GM19193 (cell line): ENCODE data around the gene MICAL3.

Experiments used
- POLR2A ChIP-seq: IDR thresholded peaks from 4 replicates; pipeline ENCODE4 v1.6.1; 2011; ENCODE audit not compliant: insufficient read depth, insufficient read length; ENCODE audit errors: extremely low read depth

MICAL3 gene

GRCh38 chr22:17870407-17870806, 154.0 kb downstream of the MICAL3 start:
- TF ChIP-seq POLR2A = no peak

DNA sequence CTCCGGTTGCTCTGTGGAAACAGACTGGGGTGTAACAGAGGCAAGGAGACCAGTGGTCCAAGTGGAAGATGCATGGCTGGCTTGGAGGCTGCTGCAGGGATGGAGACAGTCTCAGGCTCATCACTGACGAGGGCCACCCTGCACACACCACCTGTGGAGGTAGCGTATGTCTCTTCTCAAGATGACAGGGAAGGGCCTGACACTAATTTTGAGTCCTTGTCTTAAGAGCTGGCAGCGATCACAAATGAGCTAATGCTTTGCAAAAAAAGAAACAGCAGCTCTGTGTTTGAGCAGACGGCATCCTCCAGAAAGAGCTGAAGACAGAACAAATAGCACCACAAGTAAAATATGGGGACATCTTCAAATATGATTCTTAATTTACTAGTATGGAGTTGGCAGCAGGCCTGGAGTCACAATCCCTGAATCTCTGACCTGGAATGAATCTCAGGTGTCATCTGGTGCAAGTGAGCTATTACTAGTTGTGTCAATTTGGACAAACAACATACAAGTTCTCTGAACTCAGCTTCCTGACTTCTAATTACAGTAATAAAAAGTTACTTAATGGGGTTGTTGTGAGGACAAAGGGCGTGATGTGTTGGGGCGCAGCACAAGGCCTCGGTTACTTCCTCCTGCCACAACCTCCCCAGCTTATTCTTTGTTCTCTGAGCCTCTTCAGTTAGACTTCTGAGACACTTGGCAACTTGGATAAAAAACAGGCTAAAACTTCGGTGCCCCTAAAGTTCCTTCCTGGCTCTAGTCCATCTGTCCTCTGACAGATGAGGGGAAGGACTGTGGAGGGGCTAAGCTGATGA, 154.9 kb downstream of the MICAL3 start:
- TF ChIP-seq POLR2A = no peak

DNA sequence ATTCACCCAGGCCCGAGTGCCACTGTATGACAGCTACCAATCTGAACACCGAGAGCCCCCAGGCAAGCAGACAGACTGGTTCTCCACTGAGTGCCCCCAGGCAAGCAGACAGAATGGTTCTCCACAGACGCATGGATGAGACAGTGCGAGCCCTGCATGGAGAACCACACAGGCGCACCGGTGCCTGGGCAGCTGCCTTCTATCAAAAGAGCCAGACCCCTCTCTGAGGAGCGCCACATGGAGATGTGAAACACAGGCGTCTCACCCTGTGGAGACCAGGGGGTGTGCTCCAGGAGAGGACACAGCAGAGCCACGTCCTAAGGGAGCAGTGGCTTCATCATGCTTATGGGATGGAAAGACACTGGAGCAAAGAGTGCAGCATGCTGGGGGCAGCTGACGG, 155.6 kb downstream of the MICAL3 start:
- TF ChIP-seq POLR2A = no peak

DNA sequence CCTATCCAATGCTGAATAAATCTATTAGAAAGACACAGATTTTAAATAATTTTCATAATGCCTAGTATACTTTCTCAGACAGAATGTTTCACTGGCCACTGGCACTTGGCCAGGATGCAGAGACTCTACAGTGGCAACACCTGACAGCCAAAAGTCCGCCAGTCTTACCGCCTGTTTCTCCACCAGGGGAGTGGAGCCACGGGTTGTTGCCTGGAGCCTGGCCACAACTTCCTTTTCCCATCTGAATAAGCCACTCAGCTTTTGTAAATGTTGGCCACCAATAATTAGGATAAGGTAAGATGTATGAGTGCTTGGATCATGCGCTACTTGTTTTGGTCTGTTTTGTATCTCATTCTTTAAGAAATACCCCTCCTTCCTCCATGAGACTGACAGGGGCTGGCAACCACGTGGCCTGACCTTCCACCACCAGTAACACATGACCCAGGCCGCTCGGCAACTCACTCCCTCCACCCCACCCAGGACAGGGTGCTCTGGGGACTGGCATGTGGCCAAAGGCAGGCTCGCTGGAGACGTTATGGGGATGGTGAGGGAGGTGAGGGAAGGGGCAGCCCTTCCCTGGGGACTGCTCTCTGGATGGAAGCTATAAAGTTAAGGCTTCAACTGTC, 157.1 kb downstream of the MICAL3 start:
- no peak for TF ChIP-seq POLR2A

- no peak for TF ChIP-seq POLR2A
Observed at GRCh38 chr22:17866621-17867020, 157.7 kb downstream of the MICAL3 start.

GRCh38 chr22:17866127-17866526, 158.2 kb downstream of the MICAL3 start:
- no peak for TF ChIP-seq POLR2A

DNA sequence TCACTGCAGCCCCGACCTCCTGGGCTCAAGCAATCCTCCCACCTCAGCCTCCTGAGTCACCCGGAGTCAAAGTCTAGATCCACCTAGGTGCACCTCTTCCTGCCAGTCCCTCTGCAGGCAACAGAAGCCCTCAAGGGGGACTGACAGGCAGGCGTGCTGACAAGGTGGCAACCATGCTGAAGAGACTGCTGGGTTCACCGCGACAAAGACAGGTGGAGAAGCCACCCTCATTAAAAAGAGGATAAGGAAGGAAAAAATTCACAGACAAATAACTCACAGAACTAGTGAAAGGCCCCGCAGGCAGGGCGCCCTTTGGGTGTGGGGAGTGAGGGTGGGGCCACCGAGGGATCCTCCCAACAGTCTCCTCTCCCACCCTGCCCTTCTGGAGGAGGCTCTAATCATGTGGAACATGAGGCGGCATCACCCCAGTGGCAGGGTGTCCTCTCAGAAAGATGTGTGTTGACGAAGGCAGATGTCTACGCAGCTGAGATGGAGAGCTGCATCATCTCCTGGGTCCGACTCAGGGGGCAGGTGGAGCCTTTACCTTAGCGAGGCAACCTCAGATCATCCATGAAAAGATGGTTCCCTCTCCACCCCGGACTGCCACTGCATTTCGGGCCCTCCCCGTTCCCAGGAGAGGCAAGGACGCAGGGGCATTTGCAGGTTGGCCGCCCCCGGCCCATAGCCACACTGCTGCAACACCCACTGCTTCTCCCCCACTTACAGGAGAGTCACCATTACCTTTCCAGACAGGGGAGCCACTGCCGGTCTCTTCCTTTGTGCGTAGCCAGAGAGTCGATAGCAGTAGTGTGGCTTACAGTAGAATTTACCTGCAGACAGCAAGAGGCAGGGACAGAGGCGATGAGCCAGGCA, 158.9 kb downstream of the MICAL3 start:
- TF ChIP-seq POLR2A = no peak

DNA sequence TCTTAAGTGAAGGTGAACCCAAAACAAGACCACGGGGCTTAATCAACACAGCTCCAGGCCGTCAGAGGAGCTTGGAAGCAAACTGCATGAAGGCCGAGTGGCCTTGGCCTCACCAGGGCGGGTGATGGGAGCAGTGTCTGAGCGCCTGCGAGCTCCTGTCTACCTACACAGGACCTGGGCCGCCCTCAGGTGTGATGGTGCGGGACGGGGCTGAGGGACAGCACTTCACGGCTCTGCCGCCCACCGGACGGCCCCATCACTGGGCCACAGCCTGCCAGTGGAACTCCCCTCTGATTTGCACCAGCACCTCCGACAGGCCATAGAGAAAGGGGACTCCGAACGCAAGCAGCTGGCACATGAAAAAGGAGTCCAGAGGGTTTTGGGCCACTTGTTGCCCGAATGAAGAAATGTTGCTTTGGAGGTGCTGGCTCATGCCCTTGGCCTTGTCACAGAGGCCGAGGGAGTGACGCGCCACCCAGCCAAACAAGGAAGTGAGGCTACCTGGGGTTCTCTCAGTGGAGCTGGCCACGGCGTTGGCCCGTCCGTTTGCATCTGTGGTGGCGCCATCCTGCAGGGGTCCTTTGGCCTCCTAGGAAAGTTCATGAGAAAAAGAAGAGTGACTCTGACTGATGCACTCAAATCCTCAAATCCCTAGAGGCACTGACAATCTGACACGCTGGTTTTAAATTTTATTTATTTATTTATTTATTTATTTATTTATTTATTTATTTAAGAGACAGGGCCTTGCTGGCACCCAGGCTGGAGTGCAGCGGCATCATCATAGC, 159.8 kb downstream of the MICAL3 start:
- no peak for TF ChIP-seq POLR2A

- TF ChIP-seq POLR2A = no peak
Observed at GRCh38 chr22:17862646-17863181, 161.6 kb downstream of the MICAL3 start.

GRCh38 chr22:17861909-17862308, 162.5 kb downstream of the MICAL3 start:
- no peak for TF ChIP-seq POLR2A

DNA sequence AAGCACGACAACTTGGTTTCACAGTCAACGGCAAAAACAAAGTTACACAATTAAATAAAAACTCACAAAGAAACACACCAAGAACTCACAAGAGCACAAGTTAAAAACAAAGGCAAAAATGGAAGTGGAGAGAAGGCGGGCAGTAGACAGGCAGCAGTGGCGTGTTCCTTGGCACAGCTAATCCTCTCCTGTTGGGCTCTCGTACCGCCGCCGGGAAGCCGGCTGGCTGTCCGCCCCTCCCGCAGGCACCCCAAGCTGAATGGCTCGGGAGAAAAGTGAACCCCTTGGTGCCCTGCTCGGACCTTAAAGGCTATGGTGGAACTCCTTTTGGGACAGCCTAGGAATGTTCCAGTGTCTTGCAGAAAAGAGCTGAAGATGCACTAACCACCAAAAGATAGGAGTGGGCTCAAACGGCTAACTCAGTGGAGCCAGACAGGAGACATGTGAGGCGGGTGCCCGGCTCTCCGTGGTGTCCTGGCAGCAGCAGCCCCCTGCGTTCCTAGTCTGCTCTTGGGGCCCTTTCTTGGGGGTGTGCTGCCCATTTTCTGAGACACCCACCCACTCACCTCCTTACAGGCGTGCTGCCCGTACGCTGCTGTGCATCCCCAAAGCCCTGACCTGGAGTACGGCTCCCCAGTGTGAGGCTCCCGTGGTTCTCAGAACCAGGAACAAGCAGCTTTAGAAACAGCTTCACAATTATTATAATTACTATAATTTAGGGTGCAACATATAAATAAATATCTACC, 164.0 kb downstream of the MICAL3 start:
- no peak for TF ChIP-seq POLR2A

GRCh38 chr22:17858033-17858432, 166.3 kb downstream of the MICAL3 start:
- TF ChIP-seq POLR2A = no peak

DNA sequence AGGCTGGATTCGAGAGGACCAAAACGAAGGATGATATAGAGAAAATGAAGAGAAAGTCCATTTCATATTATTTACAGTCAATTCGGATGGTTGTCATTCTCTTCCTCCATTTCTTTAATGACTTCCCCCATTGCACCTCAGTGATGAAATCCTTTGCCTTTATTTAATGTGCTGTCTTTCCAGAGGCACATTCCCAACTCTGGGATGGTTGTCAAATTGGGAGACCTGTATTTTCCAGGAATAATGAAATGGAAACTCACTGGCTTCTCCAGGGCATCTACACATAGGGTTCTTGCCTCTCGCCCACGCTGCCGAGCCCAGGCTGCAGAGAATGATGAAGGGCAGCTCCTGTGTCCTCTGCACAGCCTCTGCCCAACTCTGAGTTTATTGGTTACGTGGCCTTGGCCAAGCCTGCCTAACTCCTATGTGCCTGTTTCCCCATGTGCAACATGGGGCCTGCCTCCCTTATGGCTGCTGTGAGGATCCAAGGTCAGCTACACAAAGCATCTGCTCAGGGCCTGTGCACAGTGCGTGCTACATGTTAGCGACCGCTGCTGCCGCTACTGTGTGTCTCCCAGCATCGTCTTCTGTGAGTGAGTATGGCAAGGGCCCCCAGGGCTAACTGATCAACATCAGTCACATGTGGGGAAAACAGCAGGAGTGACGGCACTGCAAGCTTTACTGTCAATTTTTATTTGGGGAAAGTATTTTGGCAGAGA, 168.6 kb downstream of the MICAL3 start:
- TF ChIP-seq POLR2A = no peak

- TF ChIP-seq POLR2A = no peak
Observed at GRCh38 chr22:17853073-17853472, 171.3 kb downstream of the MICAL3 start.

DNA sequence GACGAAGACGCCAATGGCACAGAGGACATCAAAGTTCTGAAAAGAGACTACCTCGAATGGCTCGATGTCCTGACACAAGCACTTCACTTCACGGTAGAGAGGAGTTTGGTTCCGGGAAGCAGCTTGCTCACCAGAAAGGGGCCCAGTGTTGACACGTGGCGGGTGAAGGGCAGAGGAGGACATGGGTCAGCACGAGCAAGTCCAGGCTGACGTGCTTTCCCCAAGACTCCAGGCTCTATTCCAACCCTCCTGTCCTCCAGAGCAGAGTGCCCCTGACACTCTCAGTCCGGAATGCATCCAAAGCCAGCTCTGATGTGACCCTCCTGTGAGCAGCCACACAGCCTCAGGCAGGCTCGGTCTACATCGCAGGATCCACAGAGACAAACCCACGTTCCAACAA, 172.6 kb downstream of the MICAL3 start:
- TF ChIP-seq POLR2A = no peak
